Measurements from ENCODE around the gene MACROD1. TPM values are rescaled to one million over a fixed set of nuclear protein-coding genes. Genes with fewer than 3 reads are reported as not detected.
A peak's percentile ranks its signal among the peaks of the same experiment; 100 is the strongest.

The MACROD1 gene
- total and polyA plus RNA-seq, 2 of the 13 experiments (the other 11 are each of a cell fraction or from before 2014, with no cell fraction given) = 23.1 to 34.5 TPM

DNA sequence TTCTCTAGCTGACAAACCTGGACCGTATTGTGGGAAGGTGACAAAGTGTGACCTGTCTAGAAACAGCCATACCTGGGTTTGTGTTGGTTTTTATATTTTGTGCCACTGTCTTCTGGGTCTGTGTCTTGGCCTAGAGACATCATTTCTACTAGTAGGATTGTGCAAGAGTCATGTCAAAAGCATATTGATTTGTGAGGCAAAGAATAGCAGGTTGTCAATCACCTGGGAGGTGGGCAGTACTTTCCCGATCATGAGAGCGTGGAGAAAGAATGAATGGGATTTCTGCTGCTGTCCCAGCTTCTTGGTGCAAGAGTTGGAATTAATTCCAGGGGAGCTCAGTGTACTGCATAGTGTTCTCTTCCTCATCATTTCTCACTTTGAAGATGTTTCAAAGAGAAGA lies 35.6 kb upstream of the MACROD1 start (continued):
- TF ChIP-seq SOX5 (CRISPR knock-in tag; IDR thresholded peaks at IDR 0.05; ENCODE audit: borderline replicate concordance) = no peak
- no peak for TF ChIP-seq KLF6 (CRISPR knock-in tag; IDR thresholded peaks at IDR 0.05)
- TF ChIP-seq, protein P1, sequence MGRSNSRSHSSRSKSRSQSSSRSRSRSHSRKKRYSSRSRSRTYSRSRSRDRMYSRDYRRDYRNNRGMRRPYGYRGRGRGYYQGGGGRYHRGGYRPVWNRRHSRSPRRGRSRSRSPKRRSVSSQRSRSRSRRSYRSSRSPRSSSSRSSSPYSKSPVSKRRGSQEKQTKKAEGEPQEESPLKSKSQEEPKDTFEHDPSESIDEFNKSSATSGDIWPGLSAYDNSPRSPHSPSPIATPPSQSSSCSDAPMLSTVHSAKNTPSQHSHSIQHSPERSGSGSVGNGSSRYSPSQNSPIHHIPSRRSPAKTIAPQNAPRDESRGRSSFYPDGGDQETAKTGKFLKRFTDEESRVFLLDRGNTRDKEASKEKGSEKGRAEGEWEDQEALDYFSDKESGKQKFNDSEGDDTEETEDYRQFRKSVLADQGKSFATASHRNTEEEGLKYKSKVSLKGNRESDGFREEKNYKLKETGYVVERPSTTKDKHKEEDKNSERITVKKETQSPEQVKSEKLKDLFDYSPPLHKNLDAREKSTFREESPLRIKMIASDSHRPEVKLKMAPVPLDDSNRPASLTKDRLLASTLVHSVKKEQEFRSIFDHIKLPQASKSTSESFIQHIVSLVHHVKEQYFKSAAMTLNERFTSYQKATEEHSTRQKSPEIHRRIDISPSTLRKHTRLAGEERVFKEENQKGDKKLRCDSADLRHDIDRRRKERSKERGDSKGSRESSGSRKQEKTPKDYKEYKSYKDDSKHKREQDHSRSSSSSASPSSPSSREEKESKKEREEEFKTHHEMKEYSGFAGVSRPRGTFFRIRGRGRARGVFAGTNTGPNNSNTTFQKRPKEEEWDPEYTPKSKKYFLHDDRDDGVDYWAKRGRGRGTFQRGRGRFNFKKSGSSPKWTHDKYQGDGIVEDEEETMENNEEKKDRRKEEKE (IDR thresholded peaks at IDR 0.05) = no peak
- TF ChIP-seq ZFP36L2 (CRISPR knock-in tag; IDR thresholded peaks at IDR 0.05) = no peak
- no peak for TF ChIP-seq KLF13 (CRISPR knock-in tag; IDR thresholded peaks at IDR 0.05)
- TF ChIP-seq FOXA1 (IDR thresholded peaks at IDR 0.05) = no peak
- no peak for TF ChIP-seq FOXA1 (CRISPR knock-in tag; IDR thresholded peaks at IDR 0.05)
- 0 out of 2 replicates have a peak, but pooled peaks have one; percentile 47 for TF ChIP-seq PAF1 (CRISPR knock-in tag; IDR thresholded peaks at IDR 0.05)
- no peak for TF ChIP-seq NCOA5 (CRISPR knock-in tag; IDR thresholded peaks at IDR 0.05)
- TF ChIP-seq, protein P2, sequence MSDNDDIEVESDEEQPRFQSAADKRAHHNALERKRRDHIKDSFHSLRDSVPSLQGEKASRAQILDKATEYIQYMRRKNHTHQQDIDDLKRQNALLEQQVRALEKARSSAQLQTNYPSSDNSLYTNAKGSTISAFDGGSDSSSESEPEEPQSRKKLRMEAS (IDR thresholded peaks at IDR 0.05) = no peak
- TF ChIP-seq, protein P3, sequence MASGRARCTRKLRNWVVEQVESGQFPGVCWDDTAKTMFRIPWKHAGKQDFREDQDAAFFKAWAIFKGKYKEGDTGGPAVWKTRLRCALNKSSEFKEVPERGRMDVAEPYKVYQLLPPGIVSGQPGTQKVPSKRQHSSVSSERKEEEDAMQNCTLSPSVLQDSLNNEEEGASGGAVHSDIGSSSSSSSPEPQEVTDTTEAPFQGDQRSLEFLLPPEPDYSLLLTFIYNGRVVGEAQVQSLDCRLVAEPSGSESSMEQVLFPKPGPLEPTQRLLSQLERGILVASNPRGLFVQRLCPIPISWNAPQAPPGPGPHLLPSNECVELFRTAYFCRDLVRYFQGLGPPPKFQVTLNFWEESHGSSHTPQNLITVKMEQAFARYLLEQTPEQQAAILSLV (CRISPR knock-in tag; IDR thresholded peaks at IDR 0.05; ENCODE audit: borderline replicate concordance) = no peak
- TF ChIP-seq, protein P4, sequence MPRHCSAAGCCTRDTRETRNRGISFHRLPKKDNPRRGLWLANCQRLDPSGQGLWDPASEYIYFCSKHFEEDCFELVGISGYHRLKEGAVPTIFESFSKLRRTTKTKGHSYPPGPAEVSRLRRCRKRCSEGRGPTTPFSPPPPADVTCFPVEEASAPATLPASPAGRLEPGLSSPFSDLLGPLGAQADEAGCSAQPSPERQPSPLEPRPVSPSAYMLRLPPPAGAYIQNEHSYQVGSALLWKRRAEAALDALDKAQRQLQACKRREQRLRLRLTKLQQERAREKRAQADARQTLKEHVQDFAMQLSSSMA (CRISPR knock-in tag; IDR thresholded peaks at IDR 0.05) = no peak
- TF ChIP-seq HNRNPUL1 (IDR thresholded peaks at IDR 0.05; ENCODE audit: low read depth, low read length) = no peak
- TF ChIP-seq, protein P5, sequence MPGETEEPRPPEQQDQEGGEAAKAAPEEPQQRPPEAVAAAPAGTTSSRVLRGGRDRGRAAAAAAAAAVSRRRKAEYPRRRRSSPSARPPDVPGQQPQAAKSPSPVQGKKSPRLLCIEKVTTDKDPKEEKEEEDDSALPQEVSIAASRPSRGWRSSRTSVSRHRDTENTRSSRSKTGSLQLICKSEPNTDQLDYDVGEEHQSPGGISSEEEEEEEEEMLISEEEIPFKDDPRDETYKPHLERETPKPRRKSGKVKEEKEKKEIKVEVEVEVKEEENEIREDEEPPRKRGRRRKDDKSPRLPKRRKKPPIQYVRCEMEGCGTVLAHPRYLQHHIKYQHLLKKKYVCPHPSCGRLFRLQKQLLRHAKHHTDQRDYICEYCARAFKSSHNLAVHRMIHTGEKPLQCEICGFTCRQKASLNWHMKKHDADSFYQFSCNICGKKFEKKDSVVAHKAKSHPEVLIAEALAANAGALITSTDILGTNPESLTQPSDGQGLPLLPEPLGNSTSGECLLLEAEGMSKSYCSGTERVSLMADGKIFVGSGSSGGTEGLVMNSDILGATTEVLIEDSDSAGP (CRISPR knock-in tag; IDR thresholded peaks at IDR 0.05; ENCODE audit: borderline replicate concordance) = no peak
- TF ChIP-seq TAF1 (CRISPR knock-in tag; IDR thresholded peaks at IDR 0.05) = no peak
- TF ChIP-seq DR1 (CRISPR knock-in tag; IDR thresholded peaks at IDR 0.05) = no peak
- TF ChIP-seq HOXA7 (CRISPR knock-in tag; IDR thresholded peaks at IDR 0.05) = no peak
- TF ChIP-seq RFX3 (CRISPR knock-in tag; IDR thresholded peaks at IDR 0.05) = no peak
- no peak for TF ChIP-seq KLF15 (CRISPR knock-in tag; IDR thresholded peaks at IDR 0.05; ENCODE audit: borderline replicate concordance)
- TF ChIP-seq MEIS1 (CRISPR knock-in tag; IDR thresholded peaks at IDR 0.05; ENCODE audit: borderline replicate concordance) = peak; percentile 45; the same call in 1 of the 2 replicates
- peak; percentile 53 for TF ChIP-seq CEBPG (CRISPR knock-in tag; IDR thresholded peaks at IDR 0.05)
- TF ChIP-seq ONECUT2 (CRISPR knock-in tag; IDR thresholded peaks at IDR 0.05) = peak; percentile 53; the same call in 1 of the 2 replicates
- no peak for TF ChIP-seq HIVEP1 (CRISPR knock-in tag; IDR thresholded peaks at IDR 0.05)
- TF ChIP-seq EEA1 (CRISPR knock-in tag; IDR thresholded peaks at IDR 0.05; ENCODE audit: borderline replicate concordance) = no peak
- 0 out of 2 replicates have a peak, but pooled peaks have one; percentile 21 for TF ChIP-seq THAP11 (CRISPR knock-in tag; IDR thresholded peaks at IDR 0.05)
- TF ChIP-seq SAFB2 (CRISPR knock-in tag; IDR thresholded peaks at IDR 0.05; ENCODE audit: borderline replicate concordance, low read depth) = no peak

Measured in HepG2 (cell line).